HepG2 (cell line): ENCODE results near the gene PSMB3. TPM values are rescaled to one million over a fixed set of nuclear protein-coding genes. Genes with fewer than 3 reads are reported as not detected.

Experiments
- AKNA ChIP-seq: sonication (generic); formaldehyde crosslinking; IDR thresholded peaks from 2 replicates; pipeline ENCODE4 v1.4.0; 2020; ENCODE audit warnings: missing genetic modification reagents, borderline replicate concordance
- ATF4 ChIP-seq, 2 experiments: fragments of 450-650 bp in 1 of 2; sonication (generic) in 1 of 2; formaldehyde crosslinking; IDR thresholded peaks; 2 replicates each; pipeline versions ENCODE4 v1.5.0 to v1.8.0; 2020 to 2022; ENCODE audit warnings: mild to moderate bottlenecking in 1 of 2, missing genetic modification reagents in 1 of 2
- MTA1 ChIP-seq: sonication (generic); formaldehyde crosslinking; IDR thresholded peaks from 2 replicates; pipeline ENCODE4 v1.4.0; 2020; ENCODE audit warnings: missing genetic modification reagents, mild to moderate bottlenecking, borderline replicate concordance
- NFIC ChIP-seq: IDR thresholded peaks from 2 replicates; pipeline ENCODE4 v1.6.1; 2012; ENCODE audit warnings: mild to moderate bottlenecking, low read length, inconsistent platforms
- PCBP1 ChIP-seq: fragments of 200-400 bp; formaldehyde crosslinking; IDR thresholded peaks from 2 replicates; pipeline ENCODE4 v1.6.1; 2017; ENCODE audit warnings: mild to moderate bottlenecking, low read depth, low read length, borderline replicate concordance
- REL ChIP-seq: sonication (generic); formaldehyde crosslinking; conservative IDR thresholded peaks from 2 replicates; pipeline ENCODE4 v1.8.0; 2022; ENCODE audit warnings: mild to moderate bottlenecking, missing genetic modification reagents, moderate library complexity
- SIN3B ChIP-seq: fragments of 150-350 bp; IDR thresholded peaks from 2 replicates; pipeline ENCODE4 v1.6.1; 2014; ENCODE audit warnings: low read length
- TAF15 ChIP-seq: fragments of 200-400 bp; formaldehyde crosslinking; IDR thresholded peaks from one replicate; pipeline ENCODE4 v1.6.1; 2018; ENCODE audit warnings: mild to moderate bottlenecking, low read depth, low read length; ENCODE audit not compliant: poor library complexity, severe bottlenecking
- THAP9 ChIP-seq: sonication (generic); formaldehyde crosslinking; IDR thresholded peaks from 2 replicates; pipeline ENCODE4; 2020; ENCODE audit warnings: missing genetic modification reagents, mild to moderate bottlenecking, borderline replicate concordance
- ZBTB43 ChIP-seq: sonication (generic); formaldehyde crosslinking; conservative IDR thresholded peaks from 2 replicates; pipeline ENCODE4 v1.4.0; 2020; ENCODE audit warnings: missing genetic modification reagents
- ZNF513 ChIP-seq: sonication (generic); formaldehyde crosslinking; conservative IDR thresholded peaks from 2 replicates; pipeline ENCODE4 v1.5.0; 2020; ENCODE audit warnings: missing genetic modification reagents
- ZNF652 ChIP-seq: IDR thresholded peaks from 2 replicates; pipeline ENCODE4 v1.6.1; 2016; ENCODE audit warnings: low read depth, borderline replicate concordance
- ZNF703 ChIP-seq: sonication (generic); formaldehyde crosslinking; IDR thresholded peaks from 2 replicates; pipeline ENCODE4 v1.5.1; 2020; ENCODE audit warnings: missing genetic modification reagents, mild to moderate bottlenecking, moderate library complexity, borderline replicate concordance
- ZNF839 ChIP-seq: sonication (generic); formaldehyde crosslinking; IDR thresholded peaks from 2 replicates; pipeline ENCODE4 v1.4.0; 2020; ENCODE audit warnings: missing genetic modification reagents, mild to moderate bottlenecking, borderline replicate concordance
- ZNF850 ChIP-seq: sonication (generic); formaldehyde crosslinking; conservative IDR thresholded peaks from 2 replicates; pipeline ENCODE4 v1.9.0; 2021; ENCODE audit warnings: mild to moderate bottlenecking, missing genetic modification reagents
- polyA plus RNA-seq, 8 experiments: library from polyadenylated mRNA; depleted of rRNA in 3 of 8; stranded (reverse) in 7 of 8; unstranded in 1 of 8; fragments of >200 nt; fragmentation: Illumina TruSeq in 4 of 8; extraction: Trizol in 4 of 8; gene quantifications; 2 replicates each; pipeline versions ENCODE4 v1.2.1 to v1.2.3, GENCODE V29; 2011 to 2016; ENCODE audit warnings: low read depth in 4 of 8, missing spikeins in 1 of 8, mixed read lengths in 1 of 8; ENCODE audit not compliant: insufficient read depth in 1 of 8
- total RNA-seq, 5 experiments: library from RNA; depleted of rRNA; stranded (reverse); fragments of >200 nt; fragmentation: Illumina TruSeq; extraction: Trizol; gene quantifications; 2 replicates each; pipeline ENCODE4 v1.2.3, GENCODE V29; 2016; ENCODE audit warnings: low read depth in 1 of 5

PSMB3 gene
- total and polyA plus RNA-seq, 2 of the 13 experiments (the other 11 are each of a cell fraction or from before 2014, with no cell fraction given): 366 to 517 TPM

GRCh38 chr17:38798614-38799500 is 46.3 kb downstream of the PSMB3 start (continued):
- no peak; the same call in 1 of the 2 replicates for TF ChIP-seq ZBTB43 (CRISPR knock-in tag)
- TF ChIP-seq ZNF513 (CRISPR knock-in tag): no peak
- no peak for TF ChIP-seq PCBP1
- no peak for TF ChIP-seq AKNA
- TF ChIP-seq ZNF839 (CRISPR knock-in tag): peak; percentile 85; the same call in 1 of the 2 replicates
- peak; percentile 19; the same call in 1 of the 2 replicates for TF ChIP-seq REL (CRISPR knock-in tag)
- TF ChIP-seq MTA1 (CRISPR knock-in tag): no peak; the same call in 1 of the 2 replicates
- no peak for TF ChIP-seq ZNF703 (CRISPR knock-in tag)
- TF ChIP-seq THAP9 (CRISPR knock-in tag): no peak; the same call in 1 of the 2 replicates
- no peak for TF ChIP-seq ATF4 (CRISPR knock-in tag; IDR thresholded peaks at IDR 0.05)
- TF ChIP-seq TAF15: no peak
- TF ChIP-seq SIN3B: no peak
- TF ChIP-seq NFIC: no peak
- no peak; the same call in 1 of the 2 replicates for TF ChIP-seq ZNF652 (CRISPR knock-in tag)
- no peak for TF ChIP-seq ZNF850 (CRISPR knock-in tag)
